ENCODE results near the gene NR4A3.

- TF ChIP-seq, protein P1, sequence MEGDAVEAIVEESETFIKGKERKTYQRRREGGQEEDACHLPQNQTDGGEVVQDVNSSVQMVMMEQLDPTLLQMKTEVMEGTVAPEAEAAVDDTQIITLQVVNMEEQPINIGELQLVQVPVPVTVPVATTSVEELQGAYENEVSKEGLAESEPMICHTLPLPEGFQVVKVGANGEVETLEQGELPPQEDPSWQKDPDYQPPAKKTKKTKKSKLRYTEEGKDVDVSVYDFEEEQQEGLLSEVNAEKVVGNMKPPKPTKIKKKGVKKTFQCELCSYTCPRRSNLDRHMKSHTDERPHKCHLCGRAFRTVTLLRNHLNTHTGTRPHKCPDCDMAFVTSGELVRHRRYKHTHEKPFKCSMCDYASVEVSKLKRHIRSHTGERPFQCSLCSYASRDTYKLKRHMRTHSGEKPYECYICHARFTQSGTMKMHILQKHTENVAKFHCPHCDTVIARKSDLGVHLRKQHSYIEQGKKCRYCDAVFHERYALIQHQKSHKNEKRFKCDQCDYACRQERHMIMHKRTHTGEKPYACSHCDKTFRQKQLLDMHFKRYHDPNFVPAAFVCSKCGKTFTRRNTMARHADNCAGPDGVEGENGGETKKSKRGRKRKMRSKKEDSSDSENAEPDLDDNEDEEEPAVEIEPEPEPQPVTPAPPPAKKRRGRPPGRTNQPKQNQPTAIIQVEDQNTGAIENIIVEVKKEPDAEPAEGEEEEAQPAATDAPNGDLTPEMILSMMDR (conservative IDR thresholded peaks at IDR 0.05; ENCODE audit: low read length) = no peak
- no peak for TF ChIP-seq EZH2phosphoT487 (IDR thresholded peaks at IDR 0.05; ENCODE audit: borderline replicate concordance, low read depth, low read length)
Measured at GRCh38 chr9:99816392-99816791, 5.3 kb upstream of the NR4A3 start.
